Kidney glomerular epithelial cell (primary cell): ENCODE data around the gene BCL11A.

Source experiments
- DNase-seq: peaks from one replicate; lab custom pipeline; 2025; lab: John Stamatoyannopoulos, UW

Gene BCL11A

DNA sequence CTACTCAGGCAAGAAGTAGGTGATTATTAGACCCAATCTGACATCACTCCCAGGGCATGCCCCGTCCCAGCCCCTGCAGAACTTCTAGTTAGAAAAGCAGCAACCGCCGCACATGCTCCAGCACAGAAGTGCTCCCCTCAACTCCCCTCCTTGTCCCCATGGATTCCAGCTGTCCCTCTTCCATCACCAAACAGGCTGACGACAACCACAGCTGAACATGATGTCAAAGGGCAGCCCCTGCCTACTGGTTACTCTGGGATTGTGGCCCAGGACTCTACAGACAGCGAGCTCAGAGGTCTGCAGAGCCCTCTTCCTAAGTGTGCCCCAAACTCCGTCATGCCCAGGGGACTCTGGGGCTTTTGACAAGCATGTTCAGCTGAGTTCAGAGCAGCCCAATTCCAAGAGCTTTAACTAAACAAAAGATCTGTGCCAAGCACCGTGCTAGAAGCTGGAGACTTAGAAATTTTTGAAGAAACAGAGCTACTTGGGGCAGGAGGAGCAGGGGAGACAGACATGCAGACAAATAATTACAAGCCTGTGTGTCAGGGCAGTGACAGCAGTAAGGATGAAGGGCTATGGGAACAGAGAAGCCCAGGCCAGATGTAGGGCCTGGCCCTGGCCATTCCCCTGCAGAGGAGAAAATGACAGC, 148.1 kb downstream of the BCL11A start:
- no peak for DNase-seq
